ENCODE measurements around the gene C16orf95. TPM values are rescaled to one million over a fixed set of nuclear protein-coding genes. Genes with fewer than 3 reads are reported as not detected.
A peak's percentile ranks its signal among the peaks of the same experiment; 100 is the strongest.

C16orf95 gene
- 1 to 10 TPM; 1.6 to 4.1 (median 2.7) TPM for total RNA-seq
- 2.4 TPM for total RNA-seq (2013)

GRCh38 chr16:87316923-87317749, at the start of gene C16orf95:
Gene C16orf95 (minus strand): TSS chr16:87317392. CDS start chr16:87317242, 150 bp downstream.
- Mint-ChIP-seq H3K36me3 (no peaks in the 10 kb centered on the region), H3K4me1 (peaks cover 18 to 20% of the 10 kb centered on the region in 2 donors), H3K4me3 (peak within 1 kb of the TSS; percentile 97), H3K27me3 (ENCODE audit: low read depth in 2 of 2) (no peaks in the 10 kb centered on the region), H3K27ac (peak within 1 kb of the TSS; percentile 91 to 97), H3K9me3 (no peaks in the 10 kb centered on the region)
- Histone ChIP-seq H3K36me3 (ENCODE audit: control insufficient read depth, insufficient read depth, low read length) (no peaks in the 10 kb centered on the region), H3K27ac (ENCODE audit: low read length) (peak within 1 kb of the TSS; percentile 76), H3K27me3 (ENCODE audit: control insufficient read depth, insufficient read depth, low read length) (no peaks in the 10 kb centered on the region), H3K4me1 (ENCODE audit: control insufficient read depth, insufficient read depth, low read length) (peaks cover 13% of the 10 kb centered on the region), H3K9me3 (ENCODE audit: control insufficient read depth, insufficient read depth, low read length) (no peaks in the 10 kb centered on the region), H3K4me3 (ENCODE audit: low read length) (peak within 1 kb of the TSS; percentile 95)
- peak; percentile 38 for TF ChIP-seq CTCF (IDR thresholded peaks at IDR 0.05)
- DNase-seq (peak; percentile 97), ATAC-seq (peak; percentile 89 to 94 (median 92))
- WGBS (ENCODE audit: insufficient coverage), result under 1% methylated on average over 64 of the region's 64 CpGs
- intact Hi-C loops (cut with micrococcal nuclease), result loop anchor here (2.0 to 5.0 kb wide), 2 partner anchors 72 to 320 kb away; no protein-coding TSS in a partner anchor

- H3K36me3 Mint-ChIP-seq, result no peaks in the 10 kb centered on the region
- no peak overlapping the region for H3K27ac Mint-ChIP-seq
- H3K9me3 ChIP-seq (ENCODE audit: control insufficient read depth, insufficient read depth, low read length), result no peaks in the 10 kb centered on the region
- H3K4me3 Mint-ChIP-seq, result no peak overlapping the region
- H3K27ac ChIP-seq (ENCODE audit: low read length), result no peak overlapping the region
- H3K36me3 ChIP-seq (ENCODE audit: control insufficient read depth, insufficient read depth, low read length), result no peaks in the 10 kb centered on the region
- DNase-seq (no peak), ATAC-seq (no peak)
- H3K27me3 ChIP-seq (ENCODE audit: control insufficient read depth, insufficient read depth, low read length), result no peaks in the 10 kb centered on the region
- H3K9me3 Mint-ChIP-seq, result no peaks in the 10 kb centered on the region
- WGBS (ENCODE audit: insufficient coverage), result 100% methylated on average over 1 of the region's 1 CpG
- no peak for TF ChIP-seq CTCF (IDR thresholded peaks at IDR 0.05)
- peaks cover 19% of the 10 kb centered on the region for H3K4me1 ChIP-seq (ENCODE audit: control insufficient read depth, insufficient read depth, low read length)
- intact Hi-C loops (cut with micrococcal nuclease), result no loop called here
- no peak overlapping the region for H3K4me3 ChIP-seq (ENCODE audit: low read length)
- no peaks in the 10 kb centered on the region for H3K27me3 Mint-ChIP-seq (ENCODE audit: low read depth in 2 of 2)
- H3K4me1 Mint-ChIP-seq, result peaks cover 33 to 50% of the 10 kb centered on the region in 2 donors
Observed at GRCh38 chr16:87366930-87367329, 49.7 kb upstream of the C16orf95 start.

GRCh38 chr16:87366288-87366687, 49.1 kb upstream of the C16orf95 start:
- DNase-seq, result no peak
- peaks cover 29 to 44% of the 10 kb centered on the region in 2 donors for H3K4me1 Mint-ChIP-seq
- intact Hi-C loops (cut with micrococcal nuclease), result no loop called here
- Histone ChIP-seq H3K27me3 (ENCODE audit: control insufficient read depth, insufficient read depth, low read length) (no peaks in the 10 kb centered on the region), H3K36me3 (ENCODE audit: control insufficient read depth, insufficient read depth, low read length) (peaks cover 6% of the 10 kb centered on the region), H3K4me1 (ENCODE audit: control insufficient read depth, insufficient read depth, low read length) (peaks cover 13% of the 10 kb centered on the region), H3K4me3 (ENCODE audit: low read length) (no peak overlapping the region), H3K9me3 (ENCODE audit: control insufficient read depth, insufficient read depth, low read length) (no peaks in the 10 kb centered on the region), H3K27ac (ENCODE audit: low read length) (no peak overlapping the region)
- H3K36me3 Mint-ChIP-seq, result no peaks in the 10 kb centered on the region
- ATAC-seq, result no peak
- no peak for TF ChIP-seq CTCF (IDR thresholded peaks at IDR 0.05)
- no peaks in the 10 kb centered on the region for H3K9me3 Mint-ChIP-seq
- 82% methylated on average over 4 of the region's 4 CpGs for WGBS (ENCODE audit: insufficient coverage)
- H3K27me3 Mint-ChIP-seq (ENCODE audit: low read depth in 2 of 2), result no peaks in the 10 kb centered on the region
- no peak overlapping the region for H3K4me3 Mint-ChIP-seq
- H3K27ac Mint-ChIP-seq, result no peak overlapping the region
